K562 (cell line): ENCODE results near the gene ALDH16A1. TPM values are rescaled to one million over a fixed set of nuclear protein-coding genes. Genes with fewer than 3 reads are reported as not detected.

ENCODE experiments used
- AFF1 ChIP-seq, 2 experiments: fragments of 450-650 bp; IDR thresholded peaks; 2 replicates each; pipeline ENCODE4 v1.6.1; 2018; ENCODE audit warnings: mild to moderate bottlenecking in 2 of 2, low read depth in 1 of 2; ENCODE audit not compliant: partially characterized antibody in 2 of 2
- CEBPG ChIP-seq, 3 experiments: fragments of 200-800 bp in 1 of 3; sonication (Bioruptor generic) in 1 of 3; sonication (generic) in 1 of 3; formaldehyde crosslinking in 1 of 3; IDR thresholded peaks in 2 of 3; conservative IDR thresholded peaks in 1 of 3; 2 replicates each; pipeline versions ENCODE4 v1.6.1 to v1.8.0; 2016 to 2022; ENCODE audit warnings: missing compliant biosample characterization in 2 of 3, missing genetic modification characterization in 2 of 3, mild to moderate bottlenecking in 1 of 3, missing genetic modification reagents in 1 of 3
- DDX20 ChIP-seq: fragments of 450-650 bp; IDR thresholded peaks from 2 replicates; pipeline ENCODE4 v1.6.1; 2016; ENCODE audit warnings: missing genetic modification characterization, low read depth, mild to moderate bottlenecking, missing compliant biosample characterization, moderate library complexity
- DMBX1 ChIP-seq: fragments of 250-450 bp; sonication (Bioruptor Pico); IDR thresholded peaks from 2 replicates; pipeline ENCODE4 v1.8.0; 2022; ENCODE audit warnings: inconsistent platforms, mild to moderate bottlenecking, moderate library complexity, borderline replicate concordance
- HNRNPK ChIP-seq: fragments of 200-400 bp; formaldehyde crosslinking; IDR thresholded peaks from one replicate; pipeline ENCODE4 v1.6.1; 2018; ENCODE audit warnings: mild to moderate bottlenecking, low read depth, low read length; ENCODE audit not compliant: poor library complexity, severe bottlenecking
- KDM2B ChIP-seq: fragments of 250-450 bp; sonication (Bioruptor Pico); IDR thresholded peaks from 2 replicates; pipeline ENCODE4 v1.8.0; 2021; ENCODE audit warnings: mild to moderate bottlenecking, moderate library complexity
- MBD1 ChIP-seq: fragments of 250-450 bp; sonication (Bioruptor Pico); IDR thresholded peaks from 2 replicates; pipeline ENCODE4 v1.8.0; 2022; ENCODE audit warnings: inconsistent platforms
- MXI1 ChIP-seq: IDR thresholded peaks from 2 replicates; pipeline ENCODE4 v1.6.1; 2011; ENCODE audit warnings: low read depth, mild to moderate bottlenecking, improper control_type of control experiment, low read length
- POLR2G ChIP-seq: fragments of 200-400 bp; formaldehyde crosslinking; IDR thresholded peaks from 2 replicates; pipeline ENCODE4 v1.6.1; 2017; ENCODE audit warnings: low read depth, mild to moderate bottlenecking, antibody characterized with exemption, low read length, moderate library complexity
- STAT5B ChIP-seq: fragments of 250-450 bp; sonication (Bioruptor Pico); IDR thresholded peaks from 2 replicates; pipeline ENCODE4 v1.8.0; 2021; ENCODE audit warnings: mild to moderate bottlenecking, inconsistent platforms
- TFAP4 ChIP-seq: sonication (generic); formaldehyde crosslinking; IDR thresholded peaks from 2 replicates; pipeline ENCODE4 v1.8.0; 2022; ENCODE audit warnings: missing genetic modification reagents, mild to moderate bottlenecking, moderate library complexity, borderline replicate concordance
- ZMIZ1 ChIP-seq, 2 experiments: fragments of 150-350 bp in 1 of 2; IDR thresholded peaks; 2 replicates each; pipeline ENCODE4 v1.6.1; 2012 to 2016; ENCODE audit warnings: low read depth in 2 of 2, low read length in 2 of 2, mild to moderate bottlenecking in 1 of 2, moderate library complexity in 1 of 2
- ZNF740 ChIP-seq, 3 experiments: fragments of 200-800 bp in 1 of 3; sonication (Bioruptor generic) in 1 of 3; sonication (generic) in 1 of 3; formaldehyde crosslinking in 1 of 3; IDR thresholded peaks; 2 replicates each; pipeline versions ENCODE4 v1.6.1 to v1.8.0; 2016 to 2022; ENCODE audit warnings: mild to moderate bottlenecking in 2 of 3, missing compliant biosample characterization in 2 of 3, missing genetic modification characterization in 2 of 3, missing genetic modification reagents in 1 of 3
- polyA plus RNA-seq, 8 experiments: library from polyadenylated mRNA; depleted of rRNA in 4 of 8; stranded (reverse) in 5 of 8; unstranded in 3 of 8; fragments of >200 nt; fragmentation: Nextera tagmentation in 2 of 8; fragmentation: Illumina TruSeq in 1 of 8; extraction: Ambion mirVana in 2 of 8; extraction: Trizol in 1 of 8; gene quantifications; 2 replicates each; pipeline versions ENCODE4 v1.2.1 to v1.2.3, GENCODE V29; 2011 to 2014; ENCODE audit warnings: inconsistent platforms in 1 of 8, missing spikeins in 1 of 8
- total RNA-seq, 7 experiments: library from RNA; depleted of rRNA in 6 of 7; stranded (reverse); fragments of >200 nt in 6 of 7; fragmentation: Illumina TruSeq in 2 of 7; extraction: Trizol in 2 of 7; gene quantifications; 2 replicates each; pipeline versions ENCODE4 v1.2.1 to v1.2.3, GENCODE V29; 2011 to 2021; ENCODE audit warnings: low replicate concordance in 1 of 7

Gene ALDH16A1
- total and polyA plus RNA-seq, 9 of the 15 experiments (the other 6 are each of a cell fraction or from before 2014, with no cell fraction given): 2.2 to 52.2 (median 7.6) TPM

GRCh38 chr19:49496574-49497008, 43.6 kb downstream of the ALDH16A1 start (continued):
- TF ChIP-seq MBD1 (CRISPR knock-in tag): no peak
- no peak for TF ChIP-seq ZNF740 (CRISPR knock-in tag; IDR thresholded peaks at IDR 0.05)
- no peak for TF ChIP-seq ZNF740 (tag; IDR thresholded peaks at IDR 0.05)
- no peak for TF ChIP-seq CEBPG (CRISPR knock-in tag; IDR thresholded peaks at IDR 0.05)
- TF ChIP-seq CEBPG (tag; conservative IDR thresholded peaks at IDR 0.05 in 1 of 2, IDR thresholded peaks at IDR 0.05 in 1 of 2): no peak
- TF ChIP-seq KDM2B: no peak
- no peak for TF ChIP-seq POLR2G
- no peak for TF ChIP-seq MXI1
- no peak for TF ChIP-seq STAT5B
- 0 out of 4 replicates have a peak, but pooled peaks of 1 of the 2 experiments have one; percentile 22 for TF ChIP-seq ZMIZ1 (IDR thresholded peaks at IDR 0.05; ENCODE audit: low read depth in 2 of 2, low read length in 2 of 2)
- peak in 1 of 2 experiments; percentile 21 for TF ChIP-seq AFF1 (IDR thresholded peaks at IDR 0.05; ENCODE audit: low read depth in 1 of 2, partially characterized antibody in 2 of 2)
- no peak for TF ChIP-seq HNRNPK
- TF ChIP-seq TFAP4: no peak
- no peak for TF ChIP-seq DMBX1 (CRISPR knock-in tag)
- TF ChIP-seq DDX20 (tag): no peak
